Activated CD8-positive, alpha-beta memory T cell treated with anti-CD3 and anti-CD28 coated beads for 1 hour (primary cell): ENCODE data around the gene XYLT1.

Source experiments
- DNase-seq, 2 donors: peaks; one replicate each; pipeline ENCODE4 v3.0.0-alpha.2; 2020; ENCODE audit warnings: low read depth in 1 of 2; ENCODE audit errors: extremely low read depth in 1 of 2

The XYLT1 gene

DNA sequence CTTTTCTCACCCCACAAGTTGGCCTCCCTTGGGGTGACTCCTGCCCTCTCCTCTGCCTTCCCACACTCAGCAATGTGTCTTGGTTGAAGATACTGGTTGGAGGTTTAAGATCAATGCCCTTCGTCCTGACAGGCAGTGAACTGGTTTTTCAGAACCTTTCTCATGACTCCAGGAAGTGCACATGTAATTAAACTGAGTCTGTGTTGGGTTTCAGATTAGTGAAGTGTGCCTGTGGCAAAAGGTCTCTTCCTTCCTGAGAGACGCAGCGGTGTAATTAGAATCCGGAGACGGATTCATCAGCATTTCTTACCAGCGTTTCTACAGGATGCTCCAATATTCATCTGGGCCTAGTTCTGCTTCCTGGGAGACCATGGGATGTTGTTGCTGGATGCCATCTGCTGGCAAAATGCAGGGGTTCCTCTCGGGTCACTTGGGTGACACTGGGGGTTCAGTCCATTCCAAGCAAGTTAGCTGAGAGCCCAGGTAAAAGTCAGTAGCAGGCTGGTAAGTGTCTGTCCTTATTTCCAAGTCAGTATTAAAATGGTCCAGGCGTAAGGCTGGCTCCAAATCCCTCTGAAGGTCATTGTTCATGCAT lies 233.3 kb downstream of the XYLT1 start:
- no peak for DNase-seq

DNA sequence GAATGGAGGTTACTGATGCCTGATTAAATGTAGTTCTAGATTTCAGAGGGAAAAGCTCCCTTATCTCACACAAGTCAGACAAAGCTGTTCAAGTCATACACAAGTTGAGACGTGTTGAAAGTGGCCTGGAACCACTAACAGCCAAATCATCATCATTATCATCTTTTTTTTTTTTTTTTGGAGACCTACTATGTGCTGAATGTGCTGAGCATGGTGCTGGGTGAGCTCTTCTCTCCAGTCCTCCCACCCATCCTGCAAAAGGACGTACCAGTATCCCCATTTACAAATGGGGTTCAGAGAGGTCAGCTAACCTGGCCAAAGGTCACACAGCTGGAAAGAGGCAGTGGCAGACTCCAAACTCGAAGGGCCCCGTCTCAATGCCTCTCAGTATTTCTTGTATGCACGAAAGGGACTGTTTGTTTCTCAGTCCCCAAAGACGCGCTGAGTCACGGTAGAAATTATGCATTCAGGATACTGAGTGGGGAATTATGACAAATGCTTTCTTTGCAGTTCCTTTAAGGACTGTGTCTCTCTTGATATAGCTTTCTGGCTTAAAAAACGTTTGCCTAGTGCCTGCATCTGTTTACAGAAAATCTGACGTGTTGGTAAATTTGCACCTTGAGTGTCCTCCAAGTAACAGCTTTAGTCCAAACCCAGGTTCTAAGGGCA lies 235.5 kb downstream of the XYLT1 start:
- DNase-seq, result no peak

DNA sequence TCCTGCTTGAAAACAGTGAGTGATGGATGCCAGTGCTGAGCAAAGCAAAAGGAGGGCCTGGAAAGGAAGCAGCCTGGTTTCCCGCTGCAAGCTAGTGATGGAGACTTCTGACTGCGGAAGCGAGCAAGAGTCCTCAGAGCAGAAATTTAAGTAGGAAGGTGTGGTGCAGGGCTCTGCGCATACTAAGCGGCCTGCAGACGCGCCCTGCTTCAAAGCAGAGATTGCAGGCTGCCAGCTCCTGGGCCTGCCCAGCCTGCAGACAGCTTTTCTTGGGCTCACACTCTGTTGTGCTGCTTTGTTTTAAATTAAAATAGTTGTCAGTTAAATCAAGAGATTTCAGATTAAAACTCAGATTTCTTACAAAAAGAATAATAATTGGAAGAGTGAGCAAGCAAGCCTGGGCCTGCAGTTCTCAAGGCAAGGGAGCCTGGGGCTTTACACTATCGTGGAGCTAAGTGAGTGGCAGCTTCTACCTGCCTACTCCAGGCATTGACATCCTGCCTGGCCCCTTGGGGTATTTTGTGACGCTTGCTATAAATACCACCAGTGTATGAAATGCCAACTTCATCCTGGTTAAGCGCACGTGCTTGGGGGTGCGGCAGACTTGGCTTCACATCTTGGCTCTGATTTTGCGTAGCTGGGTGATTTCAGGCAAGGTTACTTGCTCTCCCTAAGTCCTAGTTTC lies 237.3 kb downstream of the XYLT1 start:
- DNase-seq, result no peak

DNA sequence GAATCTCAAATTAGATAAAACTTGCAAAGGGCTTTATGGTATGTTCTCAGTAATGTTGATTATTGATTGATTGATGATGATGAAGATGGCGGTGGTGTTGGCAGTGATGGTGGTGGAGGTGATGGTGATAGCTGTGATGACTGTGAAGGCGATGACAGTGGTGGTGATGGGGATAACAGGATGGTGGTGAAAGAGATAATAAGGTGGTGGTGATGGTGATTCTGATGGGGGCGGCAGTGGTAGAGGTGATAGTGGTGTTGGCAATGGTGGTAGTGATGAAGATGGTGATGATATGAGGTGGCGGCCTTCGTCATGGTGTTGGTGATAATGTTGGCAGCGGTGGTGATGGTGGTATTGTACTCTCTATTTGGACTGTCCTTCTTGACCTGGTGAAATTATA lies 238.3 kb downstream of the XYLT1 start:
- no peak for DNase-seq

DNA sequence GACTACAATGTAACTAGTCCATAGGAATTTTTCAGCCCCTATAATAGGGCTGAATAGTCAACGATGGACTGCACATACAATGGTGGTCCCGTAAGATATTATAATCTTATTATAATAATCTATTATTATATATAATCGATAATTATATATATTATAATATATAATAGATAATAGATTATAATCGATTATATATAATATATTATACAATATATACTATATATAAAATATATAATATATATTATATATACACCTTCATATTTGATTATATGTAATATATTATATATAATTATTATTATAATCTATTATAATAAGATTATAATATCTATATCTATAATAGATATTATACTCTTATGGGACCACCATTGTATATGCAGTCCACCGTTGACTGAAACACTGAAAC lies 238.8 kb downstream of the XYLT1 start:
- DNase-seq, result no peak

DNA sequence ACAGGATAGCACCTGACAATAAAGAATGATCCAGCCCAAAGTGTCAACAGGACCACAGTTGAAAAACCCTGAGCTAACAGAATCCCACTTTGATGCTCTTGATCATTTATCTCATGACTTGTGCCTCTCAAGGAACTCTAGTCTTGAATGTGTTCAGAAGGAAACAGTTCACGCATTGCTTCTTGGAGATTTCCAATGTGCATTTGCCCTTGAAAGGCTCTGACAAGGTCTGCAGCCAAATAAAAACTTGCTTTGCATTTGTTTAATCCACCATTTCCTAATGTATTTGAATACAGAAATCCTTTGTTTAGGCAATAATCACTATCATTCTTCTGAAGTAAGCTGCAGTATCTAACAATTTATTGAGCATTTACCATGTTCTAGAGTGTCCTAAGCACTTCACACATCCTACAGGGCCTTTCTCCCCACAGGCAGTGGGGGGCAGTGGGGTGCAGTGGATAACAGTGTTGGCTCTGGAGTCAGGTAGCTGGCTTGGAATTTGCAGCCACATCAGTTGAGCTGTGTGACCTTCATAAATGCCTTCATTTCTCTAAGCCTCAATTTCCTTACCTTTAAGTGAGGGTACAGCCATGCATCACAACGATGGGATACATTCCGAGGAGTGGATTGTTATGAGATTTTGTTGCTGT lies 239.7 kb downstream of the XYLT1 start:
- DNase-seq, result no peak

DNA sequence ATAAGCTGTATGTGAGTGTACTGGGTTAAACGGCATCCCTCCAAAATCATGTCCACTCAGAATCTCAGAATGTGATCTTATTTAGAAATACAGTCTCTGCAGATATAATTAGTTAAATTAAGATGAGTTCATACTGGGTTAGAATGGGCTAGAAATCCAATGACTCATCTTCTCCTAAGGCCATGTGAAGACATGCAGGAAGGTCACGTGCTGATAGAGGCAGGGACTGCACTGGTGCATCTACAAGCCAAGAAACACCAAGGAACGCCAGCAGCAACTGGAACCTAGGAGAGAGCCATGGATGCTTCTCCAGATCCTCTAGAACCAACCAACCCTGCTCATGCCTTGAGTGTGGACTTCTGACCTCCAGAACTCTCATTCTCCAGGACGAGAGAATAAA lies 241.0 kb downstream of the XYLT1 start:
- no peak for DNase-seq

DNA sequence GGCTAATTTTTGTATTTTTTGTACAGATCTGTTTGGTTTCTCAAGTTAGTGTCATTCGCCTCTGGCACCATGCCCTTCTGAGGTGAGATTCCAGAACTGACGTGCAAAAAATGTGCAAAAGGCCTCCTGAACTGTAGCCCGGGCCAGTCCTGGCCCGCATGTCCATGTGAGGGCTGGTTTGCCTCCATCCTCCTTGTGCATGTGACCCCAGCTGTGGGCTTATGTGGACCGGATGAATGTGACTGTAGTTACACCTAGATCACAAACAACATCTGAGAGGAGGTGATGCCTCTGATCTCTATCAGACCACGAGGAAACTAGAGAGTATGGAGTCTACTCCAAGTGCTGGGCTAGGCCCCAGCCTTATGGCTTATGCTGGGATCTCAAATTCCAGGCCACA lies 241.6 kb downstream of the XYLT1 start:
- DNase-seq, result no peak

DNA sequence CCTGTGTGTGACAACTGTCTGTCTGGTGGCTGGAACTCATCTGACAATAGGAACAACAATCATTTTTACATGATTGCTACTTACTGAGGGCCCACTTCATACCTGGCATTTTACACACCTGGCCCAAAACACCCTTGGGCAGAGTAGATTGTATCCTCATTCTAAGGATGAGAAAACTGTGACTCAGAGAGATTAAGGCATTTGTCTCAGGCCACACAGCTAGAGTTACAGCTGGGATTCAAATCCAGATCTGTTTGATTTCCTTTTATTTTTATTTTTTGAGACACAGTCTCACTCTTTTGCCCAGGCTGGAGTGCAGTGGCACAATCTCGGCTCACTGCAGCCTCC lies 242.1 kb downstream of the XYLT1 start:
- DNase-seq, result no peak

DNA sequence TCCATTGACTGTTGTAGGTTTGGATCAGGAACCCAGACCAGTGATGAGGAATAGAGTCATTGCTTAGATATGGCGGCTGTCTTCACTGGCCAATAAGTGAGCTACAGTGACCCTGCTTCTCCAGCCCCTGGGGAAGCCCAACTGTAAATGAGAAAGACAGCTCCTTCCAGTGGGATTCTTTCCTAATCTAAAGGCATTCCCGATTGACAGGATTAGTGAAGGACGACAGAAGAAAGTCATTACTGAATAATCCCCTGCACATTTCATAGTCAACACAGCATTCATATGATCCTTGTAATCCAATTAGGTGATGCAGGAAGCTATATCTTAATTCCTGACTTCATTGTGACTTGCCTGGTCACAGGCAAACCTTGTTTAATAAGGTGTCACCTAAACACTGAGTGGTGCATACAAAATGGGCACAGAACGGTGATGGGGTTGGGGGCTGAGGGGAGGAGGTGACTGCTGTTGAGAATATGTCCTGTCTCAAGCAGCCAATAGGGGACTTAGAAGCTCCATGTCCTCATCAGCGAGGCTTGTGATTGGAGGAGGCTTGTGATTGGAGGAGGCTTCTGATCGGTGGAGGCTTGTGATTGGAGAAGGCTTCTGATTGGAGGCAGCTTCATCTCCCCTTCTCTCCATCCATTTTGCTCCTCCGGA lies 242.6 kb downstream of the XYLT1 start:
- DNase-seq, result no peak

DNA sequence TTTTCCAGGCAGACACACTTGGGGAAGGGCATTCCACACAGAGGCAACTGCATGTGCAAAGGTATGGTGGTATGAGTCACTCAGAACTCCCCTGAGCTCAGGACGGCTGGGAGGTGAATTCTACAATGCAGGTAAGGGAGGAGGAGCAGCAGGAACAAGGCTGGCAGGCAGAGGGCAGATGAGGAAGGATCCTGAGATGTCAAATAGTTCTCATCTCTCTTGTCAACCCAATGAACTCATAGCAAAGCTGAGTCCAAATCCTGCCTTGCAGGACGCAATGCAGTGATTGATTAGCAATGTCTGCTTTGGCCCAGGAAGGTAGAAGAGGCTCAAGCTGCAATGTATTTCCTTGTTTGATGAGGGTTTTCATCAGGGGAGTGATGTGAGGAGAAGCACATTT lies 243.5 kb downstream of the XYLT1 start:
- DNase-seq, result no peak

DNA sequence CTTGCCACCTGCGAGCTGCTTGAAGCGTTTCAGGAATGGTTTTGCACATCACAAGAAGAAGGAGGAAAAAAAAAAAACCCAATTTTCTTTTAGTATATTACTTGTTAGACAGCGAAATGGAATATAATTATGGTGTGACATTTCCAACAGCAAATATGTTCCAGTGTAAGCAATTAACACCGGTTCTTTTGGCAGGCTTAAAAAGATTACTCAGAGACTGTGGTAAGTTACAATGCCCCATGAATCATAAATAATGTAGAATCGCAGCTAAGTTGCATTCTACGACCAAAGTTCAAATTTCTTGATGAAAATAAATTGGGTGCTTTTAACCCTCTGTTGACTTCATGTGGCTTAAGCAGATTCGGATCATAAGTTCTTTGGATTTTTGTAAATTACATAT lies 245.2 kb downstream of the XYLT1 start:
- DNase-seq, result no peak

DNA sequence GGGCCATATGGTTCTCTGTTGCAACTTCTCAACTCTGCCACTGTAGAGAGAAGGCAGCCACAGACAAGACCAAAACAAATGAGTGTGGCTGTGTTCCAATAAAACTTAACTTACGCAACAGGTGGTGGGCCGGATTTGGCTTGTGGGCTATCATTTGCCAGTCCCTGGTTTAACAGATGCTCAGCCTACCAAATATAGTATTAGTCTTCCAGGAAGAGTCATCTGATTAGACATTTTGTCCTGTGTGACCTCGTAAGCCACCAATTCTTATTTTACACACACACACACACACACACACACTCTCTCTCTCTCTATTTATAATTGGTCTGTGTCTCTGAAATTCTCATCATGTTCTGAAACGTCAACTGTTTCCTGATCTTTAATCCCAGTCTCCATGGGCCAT lies 245.9 kb downstream of the XYLT1 start:
- peak in 1 of 2 donors; percentile 5 for DNase-seq

DNA sequence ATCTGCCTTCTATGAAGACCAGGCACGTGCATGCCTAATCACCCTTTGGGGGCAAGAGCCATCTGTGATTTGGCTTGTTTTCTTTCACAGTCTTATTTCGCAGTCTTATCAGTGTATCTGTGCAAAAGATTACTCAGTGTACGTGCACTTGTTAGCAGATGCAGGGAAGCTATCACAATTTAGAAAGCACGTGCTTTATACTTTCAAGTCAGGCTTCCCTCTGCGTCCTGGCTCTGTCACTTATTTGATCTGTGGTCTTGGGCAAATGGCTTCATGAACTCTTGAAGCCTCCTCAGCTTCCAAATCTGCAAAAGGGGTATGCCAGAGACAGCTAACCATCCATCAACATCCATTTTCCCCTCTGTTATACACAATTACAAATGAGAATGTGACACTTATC lies 246.4 kb downstream of the XYLT1 start:
- no peak for DNase-seq

DNA sequence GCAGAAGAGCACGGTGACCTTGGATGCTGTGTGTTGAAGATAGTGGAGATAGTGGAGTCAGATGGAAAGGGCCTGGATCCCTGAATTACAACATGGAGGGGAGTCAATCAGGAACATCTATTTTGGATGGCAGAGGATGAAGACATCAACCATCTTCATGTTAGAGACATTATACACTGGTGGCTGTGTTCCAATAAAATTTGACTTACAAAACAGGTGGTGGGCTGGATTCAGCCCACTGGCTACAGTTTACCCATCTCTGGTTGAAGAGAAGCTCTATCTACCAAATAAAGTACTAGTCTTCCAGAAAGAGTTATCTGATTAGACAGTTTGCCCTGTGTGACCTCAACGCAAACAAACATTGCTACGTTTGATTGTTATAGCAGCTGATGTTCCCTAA lies 247.2 kb downstream of the XYLT1 start:
- no peak for DNase-seq

DNA sequence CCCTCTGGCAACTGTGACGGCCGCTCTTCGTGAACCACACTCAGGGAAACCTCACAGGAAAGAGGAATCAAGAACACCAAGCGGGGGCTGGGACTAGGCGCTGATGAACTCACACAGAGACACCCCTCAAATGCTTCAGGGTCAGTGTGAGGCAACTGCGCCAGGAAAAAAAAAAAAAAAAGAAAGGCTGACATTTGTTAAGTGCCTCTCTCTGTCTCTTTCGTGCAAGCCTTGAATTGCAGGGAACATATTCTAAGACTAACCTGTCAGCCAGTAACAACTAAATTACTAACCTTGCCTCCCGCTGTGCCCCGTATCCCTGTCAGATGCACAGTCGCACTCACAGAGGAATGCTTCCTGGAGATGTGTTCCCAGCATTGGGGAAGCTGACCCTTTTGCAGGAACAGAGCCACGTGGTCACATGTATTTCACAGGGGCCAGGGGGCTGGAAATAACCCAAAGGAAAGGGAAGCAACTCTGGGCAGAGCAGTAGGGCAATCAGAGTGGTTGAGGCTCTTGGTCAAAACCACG lies 247.8 kb downstream of the XYLT1 start:
- no peak for DNase-seq

DNA sequence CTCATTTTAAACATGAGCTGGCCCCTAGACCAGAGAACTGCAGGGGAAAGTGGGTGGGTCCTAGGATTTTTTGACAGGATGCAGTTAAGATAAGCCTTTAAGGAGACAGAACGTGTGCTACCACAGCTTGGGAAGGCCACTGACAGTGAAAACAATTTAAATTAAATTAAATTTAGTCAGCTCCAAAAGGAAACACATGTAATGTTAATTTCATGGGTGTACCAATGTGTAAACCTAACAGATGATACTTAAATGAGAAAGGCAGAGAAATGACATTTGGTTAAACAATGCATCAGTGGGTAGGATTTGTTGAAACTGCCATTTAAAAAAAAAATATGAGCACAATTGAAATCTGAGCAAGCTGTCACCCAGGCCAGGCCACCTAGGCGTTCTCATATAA lies 250.8 kb downstream of the XYLT1 start:
- DNase-seq, result no peak

DNA sequence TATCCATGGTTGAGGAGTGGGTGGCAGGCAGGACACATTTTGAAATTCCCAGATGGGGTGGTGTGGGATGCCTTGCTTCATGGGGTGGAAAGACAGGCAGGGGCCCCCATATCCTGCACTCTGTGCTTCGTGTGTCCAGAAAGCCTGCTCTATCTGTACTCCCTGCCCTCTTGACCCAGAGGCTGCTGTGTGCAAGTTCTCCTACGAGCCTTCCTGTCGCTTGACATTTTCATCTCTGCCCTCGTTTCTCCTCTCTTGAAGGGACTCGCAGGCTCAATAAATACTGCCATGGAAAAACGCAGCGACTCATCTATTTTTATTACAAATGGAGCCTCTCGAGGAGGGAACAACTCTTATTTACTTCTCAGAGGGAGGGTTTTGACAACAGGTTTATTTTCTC lies 254.8 kb downstream of the XYLT1 start:
- DNase-seq, result no peak

DNA sequence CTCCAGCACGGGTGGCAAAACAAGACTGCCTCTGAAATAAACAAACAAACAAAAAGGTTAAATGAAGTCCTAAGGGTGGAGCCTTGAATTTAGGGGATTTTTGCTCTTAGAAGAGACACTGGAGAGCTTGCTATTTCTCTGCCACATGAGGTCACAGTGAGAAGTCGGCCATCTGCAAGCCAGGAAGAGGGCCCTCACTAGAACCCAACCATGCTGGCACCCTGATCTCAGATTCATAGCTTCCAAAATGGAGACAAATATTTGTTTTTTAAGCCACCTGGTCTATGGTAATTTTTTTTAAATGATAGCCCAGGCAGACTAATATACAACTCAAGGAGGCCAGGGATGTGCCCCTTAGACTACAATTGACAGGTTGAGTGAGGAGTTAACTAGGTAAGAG lies 255.5 kb downstream of the XYLT1 start:
- DNase-seq, result no peak

DNA sequence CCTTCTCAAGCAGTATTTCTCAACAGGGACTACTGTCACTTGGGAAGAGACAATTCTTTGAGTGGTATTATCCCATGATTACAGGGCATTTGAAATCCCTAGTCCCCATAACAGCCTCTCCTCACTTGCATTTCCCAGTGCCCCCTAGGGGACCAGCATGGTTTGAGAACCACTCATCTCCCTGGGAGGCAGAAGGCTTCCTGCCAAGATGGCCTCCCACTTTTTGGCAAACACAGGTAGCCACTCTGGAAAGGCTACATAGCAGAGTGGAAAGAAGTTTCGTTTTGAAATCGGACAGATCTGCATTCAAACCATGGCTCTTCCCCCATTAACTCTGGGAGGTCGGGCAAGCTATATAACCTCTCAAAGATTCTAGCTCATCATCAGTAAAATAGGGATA lies 256.8 kb downstream of the XYLT1 start:
- DNase-seq, result no peak

DNA sequence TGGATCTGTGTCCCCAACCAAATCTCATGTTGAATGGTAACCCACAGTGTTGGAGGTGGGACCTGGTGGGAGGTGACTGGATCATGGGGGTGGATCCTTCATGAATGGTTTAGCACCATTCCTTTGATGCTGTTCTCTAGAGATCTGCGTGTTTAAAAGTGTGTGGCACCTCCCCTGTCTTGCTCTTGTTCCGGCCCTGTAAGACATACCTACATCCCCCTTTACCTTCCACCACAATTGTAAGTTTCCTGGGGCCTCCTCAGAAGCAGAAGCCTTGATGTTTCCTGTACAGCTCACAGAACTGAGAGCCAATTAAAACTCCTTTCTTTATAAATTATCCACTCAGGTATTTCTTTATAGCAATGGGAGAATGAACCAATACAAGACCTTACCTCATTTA lies 257.7 kb downstream of the XYLT1 start:
- no peak for DNase-seq
